ENCODE measurements around the gene SRSF11.

- no peak for TF ChIP-seq CTCF (IDR thresholded peaks at IDR 0.05)
- TF ChIP-seq POLR2A (IDR thresholded peaks at IDR 0.05), result no peak
Measured at GRCh38 chr1:70256664-70257063, 35.5 kb downstream of the SRSF11 start.
